GM23338 (cell line): ENCODE results near the gene VASN. TPM values are rescaled to one million over a fixed set of nuclear protein-coding genes. Genes with fewer than 3 reads are reported as not detected.

Experiments
- ATAC-seq: fragments of 200-7000 bp; cut with Tn5 transposase; 3 replicates; pipeline ENCODE4 v1.9.1; 2020
- DNase-seq: peaks from one replicate; pipeline ENCODE4 v3.0.0-alpha.2; 2015; ENCODE audit warnings: low spot score
- H2AFZ ChIP-seq: fragments of 200-600 bp; sonication (generic); 2 replicates; pipeline ENCODE4 v1.8.0; 2016; ENCODE audit warnings: antibody characterized with exemption, mild to moderate bottlenecking, moderate library complexity
- H3F3A ChIP-seq: fragments of 200-600 bp; sonication (generic); replicated peaks from 2 replicates; pipeline ENCODE4 v1.8.0; 2017; ENCODE audit warnings: antibody characterized with exemption, mixed run types, low read depth
- H3K27ac ChIP-seq: fragments of 200-600 bp; sonication (generic); 2 replicates; pipeline ENCODE4 v1.6.1; 2016; ENCODE audit warnings: low read depth
- H3K27me3 ChIP-seq: fragments of 200-600 bp; sonication (generic); 2 replicates; pipeline ENCODE4 v1.8.0; 2016; ENCODE audit warnings: mild to moderate bottlenecking, mixed run types, moderate library complexity; ENCODE audit not compliant: insufficient read depth
- H3K36me3 ChIP-seq: fragments of 200-600 bp; sonication (generic); 2 replicates; pipeline ENCODE4 v1.8.0; 2016; ENCODE audit warnings: mild to moderate bottlenecking; ENCODE audit not compliant: insufficient read depth
- H3K4me1 ChIP-seq: fragments of 200-600 bp; sonication (generic); 2 replicates; pipeline ENCODE4 v1.8.0; 2016; ENCODE audit warnings: mild to moderate bottlenecking, moderate library complexity; ENCODE audit not compliant: insufficient read depth
- H3K4me2 ChIP-seq: fragments of 200-600 bp; sonication (generic); 2 replicates; pipeline ENCODE4 v1.7.1; 2017; ENCODE audit warnings: mixed run types
- H3K4me3 ChIP-seq: fragments of 200-600 bp; sonication (generic); 2 replicates; pipeline ENCODE4 v1.6.1; 2016; ENCODE audit warnings: mixed run types
- H3K79me2 ChIP-seq: fragments of 200-600 bp; sonication (generic); replicated peaks from 2 replicates; pipeline ENCODE4 v1.8.0; 2017; ENCODE audit warnings: mild to moderate bottlenecking; ENCODE audit not compliant: insufficient read depth
- H3K9me2 ChIP-seq: fragments of 200-600 bp; sonication (generic); 2 replicates; pipeline ENCODE4 v1.8.0; 2017; ENCODE audit not compliant: insufficient read depth
- H4K20me1 ChIP-seq: fragments of 200-600 bp; sonication (generic); replicated peaks from 2 replicates; pipeline ENCODE4 v1.8.0; 2017; ENCODE audit warnings: mild to moderate bottlenecking; ENCODE audit not compliant: insufficient read depth
- H3K27ac Mint-ChIP-seq: 2 replicates; pipeline ENCODE4 v1.8.0; 2020; ENCODE audit warnings: inconsistent platforms, mild to moderate bottlenecking, moderate library complexity, mixed read lengths
- H3K27me3 Mint-ChIP-seq: 3 replicates; pipeline ENCODE4 v1.8.0; 2022; ENCODE audit warnings: low read depth, mild to moderate bottlenecking, moderate library complexity, mixed read lengths, inconsistent platforms; ENCODE audit not compliant: insufficient read depth, poor library complexity
- H3K36me3 Mint-ChIP-seq: 3 replicates; pipeline ENCODE4 v1.8.0; 2021; ENCODE audit warnings: low read depth, mild to moderate bottlenecking, inconsistent platforms, moderate library complexity, mixed read lengths
- H3K4me1 Mint-ChIP-seq: 3 replicates; pipeline ENCODE4 v1.8.0; 2020; ENCODE audit warnings: mild to moderate bottlenecking, inconsistent platforms, mixed read lengths
- H3K4me3 Mint-ChIP-seq: 3 replicates; pipeline ENCODE4 v1.8.0; 2021; ENCODE audit warnings: moderate library complexity, mild to moderate bottlenecking, inconsistent platforms, mixed read lengths
- H3K9me3 Mint-ChIP-seq: 3 replicates; pipeline ENCODE4 v1.8.0; 2020; ENCODE audit warnings: moderate library complexity, mild to moderate bottlenecking, inconsistent platforms, mixed read lengths
- CREB1 ChIP-seq: fragments of 250-450 bp; sonication (Bioruptor Pico); IDR thresholded peaks from 2 replicates; pipeline ENCODE4 v1.5.0; 2020; ENCODE audit warnings: low read depth, mild to moderate bottlenecking, moderate library complexity
- EZH2 ChIP-seq: fragments of 200-600 bp; sonication (generic); IDR thresholded peaks from one replicate; pipeline ENCODE4 v1.8.0; 2017; ENCODE audit warnings: antibody characterized with exemption, mild to moderate bottlenecking, low read depth; ENCODE audit not compliant: unreplicated experiment
- EZH2phosphoT487 ChIP-seq: fragments of 200-600 bp; sonication (generic); IDR thresholded peaks from one replicate; pipeline ENCODE4 v1.8.1; 2018; ENCODE audit warnings: antibody characterized with exemption; ENCODE audit not compliant: unreplicated experiment
- JUNB ChIP-seq: IDR thresholded peaks from one replicate; pipeline ENCODE4 v1.6.1; 2016; ENCODE audit warnings: antibody characterized with exemption; ENCODE audit not compliant: unreplicated experiment
- NANOG ChIP-seq: IDR thresholded peaks from 2 replicates; pipeline ENCODE4 v1.6.1; 2016; ENCODE audit warnings: antibody characterized with exemption, borderline replicate concordance
- POLR2AphosphoS5 ChIP-seq: IDR thresholded peaks from 2 replicates; pipeline ENCODE4 v1.6.1; 2016; ENCODE audit warnings: antibody characterized with exemption, low read depth
- REST ChIP-seq: IDR thresholded peaks from one replicate; pipeline ENCODE4 v1.6.1; 2018; ENCODE audit warnings: antibody characterized with exemption; ENCODE audit not compliant: unreplicated experiment
- STAT1 ChIP-seq: IDR thresholded peaks from one replicate; pipeline ENCODE4 v1.6.1; 2016; ENCODE audit warnings: antibody characterized with exemption; ENCODE audit not compliant: unreplicated experiment
- ZNF114 ChIP-seq: fragments of 250-450 bp; sonication (Bioruptor Pico); IDR thresholded peaks from 2 replicates; pipeline ENCODE4 v1.5.0; 2020; ENCODE audit warnings: mild to moderate bottlenecking, moderate library complexity
- ZNF331 ChIP-seq: fragments of 250-450 bp; sonication (Bioruptor Pico); IDR thresholded peaks from 2 replicates; pipeline ENCODE4 v1.5.0; 2020; ENCODE audit warnings: low read depth, mild to moderate bottlenecking, moderate library complexity
- ZNF462 ChIP-seq: fragments of 250-450 bp; sonication (Bioruptor Pico); IDR thresholded peaks from 2 replicates; pipeline ENCODE4 v1.5.0; 2020; ENCODE audit warnings: mild to moderate bottlenecking, moderate library complexity
- polyA plus RNA-seq: library from polyadenylated mRNA; unstranded; fragments of >200 nt; fragmentation: Nextera tagmentation; extraction: Ambion mirVana; gene quantifications from 2 replicates; pipeline ENCODE4 v1.2.1, GENCODE V29; 2016
- total RNA-seq: library from RNA; depleted of rRNA; stranded (reverse); fragments of >200 nt; shearing (Covaris generic); gene quantifications from 2 replicates; pipeline ENCODE4 v1.2.3, GENCODE V29; 2014
- TF ChIP-seq, protein P1 (sequence below), 2 experiments: fragments of 200-600 bp in 1 of 2; sonication (generic) in 1 of 2; conservative IDR thresholded peaks; 2 replicates each; pipeline versions ENCODE4 v1.5.1 to v1.6.1; 2016 to 2017; ENCODE audit warnings: antibody characterized with exemption in 2 of 2, low read depth in 2 of 2, mild to moderate bottlenecking in 2 of 2, moderate library complexity in 1 of 2
- TF ChIP-seq, protein P2 (sequence below): IDR thresholded peaks from 2 replicates; pipeline ENCODE4 v1.6.1; 2016; ENCODE audit warnings: antibody characterized with exemption

VASN gene
- total and polyA plus RNA-seq, 2 experiments from 2014 or later: 8.0 to 15.5 TPM

- ATAC-seq (no peak), DNase-seq (no peak)
- Mint-ChIP-seq H3K9me3 (no peaks in the 10 kb centered on the region), H3K4me1 (no peaks in the 10 kb centered on the region; the same call in 1 of the 3 replicates), H3K27me3 (peaks cover 7% of the 10 kb centered on the region), H3K4me3 (no peak overlapping the region), H3K36me3 (no peaks in the 10 kb centered on the region), H3K27ac (no peak overlapping the region)
- TF ChIP-seq NANOG (no peak), EZH2phosphoT487 (no peak), ZNF462 (no peak), STAT1 (no peak), REST (no peak), ZNF114 (no peak), ZNF331 (CRISPR knock-in tag) (no peak), EZH2 (no peak), JUNB (no peak), CREB1 (CRISPR knock-in tag) (no peak), POLR2AphosphoS5 (no peak)
- TF ChIP-seq, protein P1, sequence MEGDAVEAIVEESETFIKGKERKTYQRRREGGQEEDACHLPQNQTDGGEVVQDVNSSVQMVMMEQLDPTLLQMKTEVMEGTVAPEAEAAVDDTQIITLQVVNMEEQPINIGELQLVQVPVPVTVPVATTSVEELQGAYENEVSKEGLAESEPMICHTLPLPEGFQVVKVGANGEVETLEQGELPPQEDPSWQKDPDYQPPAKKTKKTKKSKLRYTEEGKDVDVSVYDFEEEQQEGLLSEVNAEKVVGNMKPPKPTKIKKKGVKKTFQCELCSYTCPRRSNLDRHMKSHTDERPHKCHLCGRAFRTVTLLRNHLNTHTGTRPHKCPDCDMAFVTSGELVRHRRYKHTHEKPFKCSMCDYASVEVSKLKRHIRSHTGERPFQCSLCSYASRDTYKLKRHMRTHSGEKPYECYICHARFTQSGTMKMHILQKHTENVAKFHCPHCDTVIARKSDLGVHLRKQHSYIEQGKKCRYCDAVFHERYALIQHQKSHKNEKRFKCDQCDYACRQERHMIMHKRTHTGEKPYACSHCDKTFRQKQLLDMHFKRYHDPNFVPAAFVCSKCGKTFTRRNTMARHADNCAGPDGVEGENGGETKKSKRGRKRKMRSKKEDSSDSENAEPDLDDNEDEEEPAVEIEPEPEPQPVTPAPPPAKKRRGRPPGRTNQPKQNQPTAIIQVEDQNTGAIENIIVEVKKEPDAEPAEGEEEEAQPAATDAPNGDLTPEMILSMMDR (conservative IDR thresholded peaks at IDR 0.05; ENCODE audit: low read depth in 2 of 2): no peak
- TF ChIP-seq, protein P2, sequence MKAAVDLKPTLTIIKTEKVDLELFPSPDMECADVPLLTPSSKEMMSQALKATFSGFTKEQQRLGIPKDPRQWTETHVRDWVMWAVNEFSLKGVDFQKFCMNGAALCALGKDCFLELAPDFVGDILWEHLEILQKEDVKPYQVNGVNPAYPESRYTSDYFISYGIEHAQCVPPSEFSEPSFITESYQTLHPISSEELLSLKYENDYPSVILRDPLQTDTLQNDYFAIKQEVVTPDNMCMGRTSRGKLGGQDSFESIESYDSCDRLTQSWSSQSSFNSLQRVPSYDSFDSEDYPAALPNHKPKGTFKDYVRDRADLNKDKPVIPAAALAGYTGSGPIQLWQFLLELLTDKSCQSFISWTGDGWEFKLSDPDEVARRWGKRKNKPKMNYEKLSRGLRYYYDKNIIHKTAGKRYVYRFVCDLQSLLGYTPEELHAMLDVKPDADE: no peak
- H3K4me2 ChIP-seq: no peak overlapping the region
- H2AFZ ChIP-seq: no peak overlapping the region
- no peaks in the 10 kb centered on the region for H3K79me2 ChIP-seq
- no peak overlapping the region for H3K4me3 ChIP-seq
- H3K36me3 ChIP-seq: no peaks in the 10 kb centered on the region
- H3K27ac ChIP-seq: no peak overlapping the region
- H3K9me2 ChIP-seq: no peaks in the 10 kb centered on the region
- H3K27me3 ChIP-seq: no peaks in the 10 kb centered on the region
- no peaks in the 10 kb centered on the region for H4K20me1 ChIP-seq
- peaks cover under 1% of the 10 kb centered on the region; the same call in 1 of the 2 replicates for H3K4me1 ChIP-seq
- peaks cover 5% of the 10 kb centered on the region; the same call in 1 of the 2 replicates for H3F3A ChIP-seq
These were observed 5.6 kb upstream of the VASN start for GRCh38 chr16:4366016-4366415.
